Neural cell (in vitro differentiated cells): ENCODE results near the gene VAV2.

Experiments used
- CTCF ChIP-seq: fragments of 450-650 bp; IDR thresholded peaks from 2 replicates; pipeline ENCODE4 v1.5.1; 2014; ENCODE audit warnings: antibody characterized with exemption, mild to moderate bottlenecking, moderate library complexity; ENCODE audit not compliant: poor library complexity, severe bottlenecking
- EP300 ChIP-seq: fragments of 450-650 bp; conservative IDR thresholded peaks from 2 replicates; pipeline ENCODE4 v1.6.1; 2014; ENCODE audit warnings: antibody characterized with exemption, mild to moderate bottlenecking, moderate library complexity; ENCODE audit not compliant: poor library complexity, severe bottlenecking
- EZH2 ChIP-seq: fragments of 200-600, 300-800 bp; shearing (Covaris generic), sonication (generic); IDR thresholded peaks from 2 replicates; pipeline ENCODE4 v1.6.1; 2014; ENCODE audit warnings: antibody characterized with exemption, low read length, borderline replicate concordance, mild to moderate bottlenecking; ENCODE audit not compliant: insufficient read depth, poor library complexity, severe bottlenecking
- MXI1 ChIP-seq: fragments of 450-650 bp; conservative IDR thresholded peaks from 2 replicates; pipeline ENCODE4 v1.6.1; 2014; ENCODE audit warnings: antibody characterized with exemption, mild to moderate bottlenecking; ENCODE audit not compliant: poor library complexity, severe bottlenecking
- POLR2AphosphoS5 ChIP-seq: IDR thresholded peaks from 2 replicates; pipeline ENCODE4 v1.6.1; 2012
- RAD21 ChIP-seq: fragments of 450-650 bp; conservative IDR thresholded peaks from 2 replicates; pipeline ENCODE4 v1.6.1; 2014; ENCODE audit warnings: antibody characterized with exemption, mild to moderate bottlenecking, moderate library complexity
- REST ChIP-seq: IDR thresholded peaks from 2 replicates; pipeline ENCODE4 v1.6.1; 2012; ENCODE audit warnings: borderline replicate concordance
- SMC3 ChIP-seq: fragments of 450-650 bp; conservative IDR thresholded peaks from 2 replicates; pipeline ENCODE4 v1.6.1; 2014; ENCODE audit warnings: antibody characterized with exemption, mild to moderate bottlenecking, moderate library complexity; ENCODE audit not compliant: poor library complexity
- TAF1 ChIP-seq: IDR thresholded peaks from 2 replicates; pipeline ENCODE4 v1.6.1; 2012; ENCODE audit warnings: low read depth

- no peak for TF ChIP-seq CTCF
- TF ChIP-seq REST: no peak
- no peak for TF ChIP-seq EZH2
- TF ChIP-seq TAF1: no peak
- TF ChIP-seq POLR2AphosphoS5: no peak
- no peak for TF ChIP-seq EP300
- TF ChIP-seq MXI1: no peak
- TF ChIP-seq RAD21: no peak
- no peak for TF ChIP-seq SMC3
These were observed 39.2 kb downstream of the VAV2 start for GRCh38 chr9:133952598-133953550.
